Measurements from ENCODE around the gene ZFPM1.

The ZFPM1 gene

GRCh38 chr16:88494335-88495154 is 41.5 kb downstream of the ZFPM1 start:
- Histone ChIP-seq H3K9me3 (ENCODE audit: control insufficient read depth, low read length) (no peaks in the 10 kb centered on the region), H3K36me3 (ENCODE audit: control insufficient read depth, insufficient read depth, low read length) (no peaks in the 10 kb centered on the region), H3K27ac (ENCODE audit: low read depth, low read length, severe bottlenecking) (no peak overlapping the region), H3K4me1 (ENCODE audit: control insufficient read depth, insufficient read depth, low read length, poor library complexity, severe bottlenecking) (peaks cover 13% of the 10 kb centered on the region), H3K4me3 (ENCODE audit: extremely low read depth, insufficient read depth, low read length, poor library complexity, severe bottlenecking) (no peak overlapping the region)
- WGBS, 2 experiments (ENCODE audit: insufficient coverage in 2 of 2): 89 to 92% methylated on average over 18 to 33 of the region's 43 CpGs

- H3K9me3 ChIP-seq (ENCODE audit: control insufficient read depth, low read length): no peaks in the 10 kb centered on the region
- no peak overlapping the region for H3K4me3 ChIP-seq (ENCODE audit: extremely low read depth, insufficient read depth, low read length, poor library complexity, severe bottlenecking)
- WGBS, 2 experiments (ENCODE audit: insufficient coverage in 2 of 2): 90 to 93% methylated on average over 13 of the region's 15 CpGs
- no peaks in the 10 kb centered on the region for H3K36me3 ChIP-seq (ENCODE audit: control insufficient read depth, insufficient read depth, low read length)
- no peak overlapping the region for H3K27ac ChIP-seq (ENCODE audit: low read depth, low read length, severe bottlenecking)
- peaks cover 15% of the 10 kb centered on the region for H3K4me1 ChIP-seq (ENCODE audit: control insufficient read depth, insufficient read depth, low read length, poor library complexity, severe bottlenecking)
Measured at GRCh38 chr16:88495268-88495772, 42.2 kb downstream of the ZFPM1 start.

GRCh38 chr16:88497561-88498462 is 44.7 kb downstream of the ZFPM1 start:
- peaks cover 15% of the 10 kb centered on the region for H3K4me1 ChIP-seq (ENCODE audit: control insufficient read depth, insufficient read depth, low read length, poor library complexity, severe bottlenecking)
- H3K4me3 ChIP-seq (ENCODE audit: extremely low read depth, insufficient read depth, low read length, poor library complexity, severe bottlenecking): no peak overlapping the region
- H3K36me3 ChIP-seq (ENCODE audit: control insufficient read depth, insufficient read depth, low read length): no peaks in the 10 kb centered on the region
- peak overlapping the region; percentile 5 for H3K27ac ChIP-seq (ENCODE audit: low read depth, low read length, severe bottlenecking)
- 83 to 90% methylated on average over 33 to 45 of the region's 46 CpGs for WGBS, 2 experiments (ENCODE audit: insufficient coverage in 2 of 2)
- no peaks in the 10 kb centered on the region for H3K9me3 ChIP-seq (ENCODE audit: control insufficient read depth, low read length)

- H3K4me1 ChIP-seq (ENCODE audit: control insufficient read depth, insufficient read depth, low read length, poor library complexity, severe bottlenecking): peaks cover 15% of the 10 kb centered on the region
- H3K4me3 ChIP-seq (ENCODE audit: extremely low read depth, insufficient read depth, low read length, poor library complexity, severe bottlenecking): no peak overlapping the region
- peak overlapping the region; percentile 5 for H3K27ac ChIP-seq (ENCODE audit: low read depth, low read length, severe bottlenecking)
- no peaks in the 10 kb centered on the region for H3K36me3 ChIP-seq (ENCODE audit: control insufficient read depth, insufficient read depth, low read length)
- WGBS, 2 experiments (ENCODE audit: insufficient coverage in 2 of 2): 93 to 96% methylated on average over 20 to 25 of the region's 27 CpGs
- no peaks in the 10 kb centered on the region for H3K9me3 ChIP-seq (ENCODE audit: control insufficient read depth, low read length)
Measured at GRCh38 chr16:88498576-88499208, 45.6 kb downstream of the ZFPM1 start.

GRCh38 chr16:88499292-88499691 is 46.2 kb downstream of the ZFPM1 start:
- H3K36me3 ChIP-seq (ENCODE audit: control insufficient read depth, insufficient read depth, low read length): no peaks in the 10 kb centered on the region
- peaks cover 15% of the 10 kb centered on the region for H3K4me1 ChIP-seq (ENCODE audit: control insufficient read depth, insufficient read depth, low read length, poor library complexity, severe bottlenecking)
- no peak overlapping the region for H3K27ac ChIP-seq (ENCODE audit: low read depth, low read length, severe bottlenecking)
- WGBS, 2 experiments (ENCODE audit: insufficient coverage in 2 of 2): 89 to 93% methylated on average over 19 of the region's 19 CpGs
- H3K4me3 ChIP-seq (ENCODE audit: extremely low read depth, insufficient read depth, low read length, poor library complexity, severe bottlenecking): no peak overlapping the region
- H3K9me3 ChIP-seq (ENCODE audit: control insufficient read depth, low read length): no peaks in the 10 kb centered on the region

GRCh38 chr16:88499836-88500251 is 46.8 kb downstream of the ZFPM1 start:
- Histone ChIP-seq H3K9me3 (ENCODE audit: control insufficient read depth, low read length) (no peaks in the 10 kb centered on the region), H3K4me1 (ENCODE audit: control insufficient read depth, insufficient read depth, low read length, poor library complexity, severe bottlenecking) (peaks cover 15% of the 10 kb centered on the region), H3K4me3 (ENCODE audit: extremely low read depth, insufficient read depth, low read length, poor library complexity, severe bottlenecking) (no peak overlapping the region), H3K36me3 (ENCODE audit: control insufficient read depth, insufficient read depth, low read length) (no peaks in the 10 kb centered on the region), H3K27ac (ENCODE audit: low read depth, low read length, severe bottlenecking) (no peak overlapping the region)
- WGBS, 2 experiments (ENCODE audit: insufficient coverage in 2 of 2): 81 to 84% methylated on average over 15 to 19 of the region's 23 CpGs

- Histone ChIP-seq H3K4me3 (ENCODE audit: extremely low read depth, insufficient read depth, low read length, poor library complexity, severe bottlenecking) (no peak overlapping the region), H3K9me3 (ENCODE audit: control insufficient read depth, low read length) (no peaks in the 10 kb centered on the region), H3K36me3 (ENCODE audit: control insufficient read depth, insufficient read depth, low read length) (no peaks in the 10 kb centered on the region), H3K27ac (ENCODE audit: low read depth, low read length, severe bottlenecking) (no peak overlapping the region), H3K4me1 (ENCODE audit: control insufficient read depth, insufficient read depth, low read length, poor library complexity, severe bottlenecking) (peaks cover 15% of the 10 kb centered on the region)
- WGBS, 2 experiments (ENCODE audit: insufficient coverage in 2 of 2): 93 to 94% methylated on average over 17 of the region's 17 CpGs
Measured at GRCh38 chr16:88500255-88500661, 47.2 kb downstream of the ZFPM1 start.

GRCh38 chr16:88502371-88502770 is 49.3 kb downstream of the ZFPM1 start:
- WGBS, 2 experiments (ENCODE audit: insufficient coverage in 2 of 2): 94 to 98% methylated on average over 13 of the region's 15 CpGs
- Histone ChIP-seq H3K9me3 (ENCODE audit: control insufficient read depth, low read length) (no peaks in the 10 kb centered on the region), H3K4me1 (ENCODE audit: control insufficient read depth, insufficient read depth, low read length, poor library complexity, severe bottlenecking) (peaks cover 15% of the 10 kb centered on the region), H3K27ac (ENCODE audit: low read depth, low read length, severe bottlenecking) (no peak overlapping the region), H3K4me3 (ENCODE audit: extremely low read depth, insufficient read depth, low read length, poor library complexity, severe bottlenecking) (no peak overlapping the region), H3K36me3 (ENCODE audit: control insufficient read depth, insufficient read depth, low read length) (peaks cover 6% of the 10 kb centered on the region)

- H3K4me3 ChIP-seq (ENCODE audit: extremely low read depth, insufficient read depth, low read length, poor library complexity, severe bottlenecking): no peak overlapping the region
- H3K9me3 ChIP-seq (ENCODE audit: control insufficient read depth, low read length): no peaks in the 10 kb centered on the region
- 93 to 96% methylated on average over 12 to 16 of the region's 23 CpGs for WGBS, 2 experiments (ENCODE audit: insufficient coverage in 2 of 2)
- H3K27ac ChIP-seq (ENCODE audit: low read depth, low read length, severe bottlenecking): no peak overlapping the region
- H3K4me1 ChIP-seq (ENCODE audit: control insufficient read depth, insufficient read depth, low read length, poor library complexity, severe bottlenecking): peaks cover 15% of the 10 kb centered on the region
- H3K36me3 ChIP-seq (ENCODE audit: control insufficient read depth, insufficient read depth, low read length): peaks cover 6% of the 10 kb centered on the region
Measured at GRCh38 chr16:88502776-88503280, 49.7 kb downstream of the ZFPM1 start.

- Histone ChIP-seq H3K9me3 (ENCODE audit: control insufficient read depth, low read length) (no peaks in the 10 kb centered on the region), H3K4me1 (ENCODE audit: control insufficient read depth, insufficient read depth, low read length, poor library complexity, severe bottlenecking) (peaks cover 10% of the 10 kb centered on the region), H3K27ac (ENCODE audit: low read depth, low read length, severe bottlenecking) (no peak overlapping the region), H3K4me3 (ENCODE audit: extremely low read depth, insufficient read depth, low read length, poor library complexity, severe bottlenecking) (no peak overlapping the region), H3K36me3 (ENCODE audit: control insufficient read depth, insufficient read depth, low read length) (peaks cover 6% of the 10 kb centered on the region)
- 97% methylated on average over 6 to 9 of the region's 10 CpGs for WGBS, 2 experiments (ENCODE audit: insufficient coverage in 2 of 2)
Measured at GRCh38 chr16:88503374-88503770, 50.3 kb downstream of the ZFPM1 start.

Data from mesodermal cell (in vitro differentiated cells).